IMR-90 (cell line): Measurements from ENCODE around the gene VAMP7. TPM values are rescaled to one million over a fixed set of nuclear protein-coding genes. Genes with fewer than 3 reads are reported as not detected.

Experiments used
- ATAC-seq: fragments of 200-7000 bp; cut with Tn5 transposase; 2 replicates; pipeline ENCODE4 v1.9.1; 2020; ENCODE audit warnings: low read depth, mild to moderate bottlenecking, moderate library complexity
- BruUV-seq: library from RNA; stranded (reverse); fragments of 400-500 nt; replicated peaks from 2 replicates; lab custom pipeline; 2021; lab: Mats Ljungman, UMichigan
- CTCF ChIA-PET: fragments of 300-600 bp; formaldehyde crosslinking; extraction: SDS; loops from one replicate; lab custom pipeline; 2021; ENCODE audit warnings: antibody characterized with exemption; lab: Yijun Ruan, JAX
- POLR2A ChIA-PET: fragments of 300-600 bp; sonication (Branson Sonifier 250); formaldehyde crosslinking; loops from one replicate; lab custom pipeline; 2022; ENCODE audit warnings: antibody characterized with exemption; ENCODE audit not compliant: unreplicated experiment; lab: Charles Lee
- DNase-seq: peaks from one replicate; pipeline ENCODE4 v3.0.0; 2013
- H2AFZ ChIP-seq: replicated peaks from 2 replicates; pipeline ENCODE3; 2013; ENCODE audit warnings: low read length, mild to moderate bottlenecking; ENCODE audit not compliant: poor library complexity
- H2AK5ac ChIP-seq: 2 replicates; pipeline ENCODE4 v1.6.1; 2013; ENCODE audit warnings: low read depth, low read length, inconsistent platforms
- H2AK9ac ChIP-seq: replicated peaks from 2 replicates; pipeline ENCODE3; 2013; ENCODE audit warnings: mild to moderate bottlenecking, low read depth, low read length, moderate library complexity; ENCODE audit not compliant: poor library complexity
- H2BK120ac ChIP-seq: 2 replicates; pipeline ENCODE4 v1.6.1; 2013; ENCODE audit warnings: low read depth, low read length, inconsistent platforms
- H2BK15ac ChIP-seq: 3 replicates; pipeline ENCODE4 v1.6.1; 2013; ENCODE audit warnings: low read depth, low read length, inconsistent platforms
- H2BK20ac ChIP-seq: 2 replicates; pipeline ENCODE4 v1.6.1; 2013; ENCODE audit warnings: low read depth, mild to moderate bottlenecking, inconsistent platforms, low read length, moderate library complexity
- H2BK5ac ChIP-seq: 2 replicates; pipeline ENCODE4 v1.6.1; 2013; ENCODE audit warnings: mild to moderate bottlenecking, low read depth, low read length, inconsistent platforms; ENCODE audit not compliant: poor library complexity, severe bottlenecking
- H3K14ac ChIP-seq: replicated peaks from 2 replicates; pipeline ENCODE4 v1.6.1; 2013; ENCODE audit warnings: low read depth, low read length, inconsistent platforms
- H3K18ac ChIP-seq: 2 replicates; pipeline ENCODE4 v1.6.1; 2013; ENCODE audit warnings: low read depth, low read length, control low read depth
- H3K23ac ChIP-seq: 2 replicates; pipeline ENCODE4 v1.6.1; 2013; ENCODE audit warnings: low read depth, low read length, inconsistent platforms
- H3K27ac ChIP-seq: 2 replicates; pipeline ENCODE4 v1.5.1; 2013; ENCODE audit warnings: mild to moderate bottlenecking, control low read depth, low read length; ENCODE audit not compliant: insufficient read depth
- H3K27me3 ChIP-seq: 2 replicates; pipeline ENCODE4 v1.6.1; 2013; ENCODE audit warnings: low read length; ENCODE audit not compliant: control insufficient read depth, insufficient read depth
- H3K36me3 ChIP-seq: 2 replicates; pipeline ENCODE4 v1.6.1; 2013; ENCODE audit warnings: low read length, mixed read lengths; ENCODE audit not compliant: control insufficient read depth, insufficient read depth
- H3K4ac ChIP-seq: 2 replicates; pipeline ENCODE4 v1.6.1; 2013; ENCODE audit warnings: low read depth, low read length, inconsistent platforms
- H3K4me1 ChIP-seq: 2 replicates; pipeline ENCODE4 v1.6.1; 2013; ENCODE audit warnings: low read length, mixed read lengths; ENCODE audit not compliant: control insufficient read depth, insufficient read depth
- H3K4me2 ChIP-seq: 2 replicates; pipeline ENCODE4 v1.6.1; 2013; ENCODE audit warnings: low read depth, mild to moderate bottlenecking, control low read depth, low read length, moderate library complexity
- H3K4me3 ChIP-seq: 2 replicates; pipeline ENCODE4 v1.5.1; 2013; ENCODE audit warnings: low read depth, mild to moderate bottlenecking, control low read depth, low read length, moderate library complexity; ENCODE audit not compliant: insufficient read depth
- H3K56ac ChIP-seq: 2 replicates; pipeline ENCODE4 v1.6.1; 2013; ENCODE audit warnings: low read length, inconsistent platforms; ENCODE audit not compliant: insufficient read depth; ENCODE audit errors: extremely low read depth
- H3K79me1 ChIP-seq, 2 experiments: 2 replicates each; pipeline ENCODE4 v1.6.1; 2013; ENCODE audit warnings: low read length in 2 of 2, inconsistent platforms in 1 of 2, low read depth in 1 of 2
- H3K9ac ChIP-seq: 2 replicates; pipeline ENCODE4 v1.6.1; 2013; ENCODE audit warnings: low read depth, low read length, control low read depth
- H3K9me1 ChIP-seq: 2 replicates; pipeline ENCODE4 v1.6.1; 2013; ENCODE audit warnings: low read length, inconsistent platforms; ENCODE audit not compliant: insufficient read depth
- H3K9me3 ChIP-seq: 2 replicates; pipeline ENCODE4 v1.6.1; 2013; ENCODE audit warnings: low read length; ENCODE audit not compliant: control insufficient read depth, insufficient read depth
- H4K20me1 ChIP-seq: 2 replicates; pipeline ENCODE4 v1.6.1; 2013; ENCODE audit warnings: low read length, inconsistent platforms; ENCODE audit not compliant: insufficient read depth
- H4K5ac ChIP-seq: 2 replicates; pipeline ENCODE4 v1.6.1; 2013; ENCODE audit warnings: mild to moderate bottlenecking, low read depth, low read length, control low read depth
- H4K8ac ChIP-seq, 2 experiments: 2 replicates each; pipeline ENCODE4 v1.6.1; 2013; ENCODE audit warnings: low read depth in 2 of 2, low read length in 2 of 2, control low read depth in 1 of 2, inconsistent platforms in 1 of 2
- H4K91ac ChIP-seq: 2 replicates; pipeline ENCODE4 v1.6.1; 2013; ENCODE audit warnings: low read depth, low read length, inconsistent platforms; ENCODE audit not compliant: insufficient read depth
- CEBPB ChIP-seq: IDR thresholded peaks from 2 replicates; pipeline ENCODE4 v1.6.1; 2012; ENCODE audit warnings: low read depth, low read length, improper control_type of control experiment
- CHD1 ChIP-seq: IDR thresholded peaks from 2 replicates; pipeline ENCODE4 v1.6.1; 2012; ENCODE audit warnings: low read depth, low read length, improper control_type of control experiment
- CTCF ChIP-seq: conservative IDR thresholded peaks from 2 replicates; pipeline ENCODE4 v1.5.1; 2012; ENCODE audit warnings: mild to moderate bottlenecking, low read depth, low read length, improper control_type of control experiment
- FOS ChIP-seq: fragments of 150-350 bp; IDR thresholded peaks from 2 replicates; pipeline ENCODE4 v1.6.1; 2016; ENCODE audit warnings: low read depth, low read length
- MAZ ChIP-seq: IDR thresholded peaks from 2 replicates; pipeline ENCODE4 v1.6.1; 2012; ENCODE audit warnings: low read depth, mild to moderate bottlenecking, low read length, improper control_type of control experiment, moderate library complexity, borderline replicate concordance
- NFE2L2 ChIP-seq: fragments of 150-350 bp; IDR thresholded peaks from 2 replicates; pipeline ENCODE4 v1.6.1; 2016; ENCODE audit warnings: low read depth, mild to moderate bottlenecking, low read length
- RAD21 ChIP-seq: IDR thresholded peaks from 2 replicates; pipeline ENCODE4 v1.6.1; 2012; ENCODE audit warnings: low read length, improper control_type of control experiment
- RFX5 ChIP-seq: IDR thresholded peaks from 2 replicates; pipeline ENCODE4 v1.8.0; 2012; ENCODE audit warnings: low read depth, mild to moderate bottlenecking, low read length, moderate library complexity
- SMC3 ChIP-seq: fragments of 150-350 bp; IDR thresholded peaks from 2 replicates; pipeline ENCODE4 v1.6.1; 2016; ENCODE audit warnings: low read depth, mild to moderate bottlenecking, antibody characterized with exemption, low read length, moderate library complexity
- USF2 ChIP-seq: fragments of 150-350 bp; IDR thresholded peaks from 2 replicates; pipeline ENCODE4 v1.6.1; 2017; ENCODE audit warnings: mild to moderate bottlenecking, antibody characterized with exemption, low read length, low read depth
- dilution Hi-C: fragments of 300-500 bp; cut with HindIII; formaldehyde crosslinking; loops from one replicate; pipeline ENCODE4 v1.14.3; 2018; ENCODE audit warnings: low sequenced_read_pairs; ENCODE audit not compliant: unreplicated experiment
- in situ Hi-C: fragments of 300-500 bp; cut with MboI; formaldehyde crosslinking; loops from 3 replicates; pipeline ENCODE4 v1.14.3; 2019; ENCODE audit warnings: low sequenced_read_pairs, inconsistent platforms, mixed read lengths
- intact Hi-C: fragments of 100-400 bp; cut with micrococcal nuclease; formaldehyde crosslinking; loops from 2 replicates; pipeline ENCODE4 v1.10.0; 2022
- polyA plus RNA-seq, 3 experiments: library from polyadenylated mRNA; depleted of rRNA; stranded (reverse); fragments of >200 nt; gene quantifications; 2 replicates each; pipeline ENCODE4 v1.2.3, GENCODE V29; 2012; ENCODE audit warnings: low replicate concordance in 1 of 3
- total RNA-seq: library from RNA; depleted of rRNA; stranded (reverse); fragments of >200 nt; gene quantifications from 2 replicates; pipeline ENCODE4 v1.2.3, GENCODE V29; 2012

VAMP7 gene
- total and polyA plus RNA-seq, 2 of the 4 experiments (the other 2 are of a cell fraction): 21.7 to 39.1 TPM

DNA sequence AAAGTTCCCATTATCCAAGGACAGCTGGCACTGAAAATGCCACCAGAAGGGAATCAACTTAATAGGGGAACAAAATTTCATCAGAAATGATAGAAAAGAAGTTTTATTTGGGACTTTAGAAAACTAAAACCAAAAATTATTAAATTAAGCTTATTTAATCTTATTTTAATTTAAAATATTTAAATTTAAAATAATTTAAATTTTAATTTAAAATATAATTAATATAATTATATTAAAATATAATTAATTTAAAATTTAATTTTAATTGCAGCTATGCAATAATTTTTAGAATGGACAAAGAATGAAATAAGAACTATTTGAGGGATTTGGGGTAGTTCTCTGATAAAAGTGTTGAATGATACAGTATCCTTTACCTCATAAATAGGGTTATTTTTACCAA, 10.2 kb upstream of the VAMP7 start:
- H3K14ac ChIP-seq: no peak overlapping the region
- H2AK9ac ChIP-seq: no peak overlapping the region
- no peaks in the 10 kb centered on the region for H3K27me3 ChIP-seq
- no peak overlapping the region for H3K27ac ChIP-seq
- no peak overlapping the region for H2BK15ac ChIP-seq
- H3K36me3 ChIP-seq: no peaks in the 10 kb centered on the region
- POLR2A ChIA-PET: no interaction called here
- ATAC-seq: no peak
- no peak overlapping the region for H2AK5ac ChIP-seq
- no peak overlapping the region for H3K23ac ChIP-seq
- H3K9me3 ChIP-seq: peaks cover 2% of the 10 kb centered on the region; the same call in 1 of the 2 replicates
- BruUV-seq: no TSS peak
- H4K91ac ChIP-seq: no peak overlapping the region
- no peak overlapping the region for H3K18ac ChIP-seq
- no peak overlapping the region for H4K8ac ChIP-seq
- no peak overlapping the region for H2BK120ac ChIP-seq
- H4K5ac ChIP-seq: no peak overlapping the region
- no peak overlapping the region for H3K4me2 ChIP-seq
- no peak overlapping the region for H2BK20ac ChIP-seq
- in situ Hi-C loops: no loop called here
- dilution Hi-C loops: no loop called here
- intact Hi-C loops: no loop called here
- H3K9me1 ChIP-seq: no peaks in the 10 kb centered on the region
- no peak overlapping the region for H3K4me3 ChIP-seq
- CTCF ChIA-PET: no interaction called here
- no peaks in the 10 kb centered on the region for H3K4me1 ChIP-seq
- no peak for TF ChIP-seq RFX5
- TF ChIP-seq CTCF: no peak
- TF ChIP-seq NFE2L2: no peak
- no peak for TF ChIP-seq SMC3
- no peak for TF ChIP-seq FOS
- no peak for TF ChIP-seq CHD1
- TF ChIP-seq MAZ: no peak
- TF ChIP-seq USF2: no peak
- no peak for TF ChIP-seq RAD21
- no peak for TF ChIP-seq CEBPB
- no peak for DNase-seq
- H3K9ac ChIP-seq: no peak overlapping the region
- H3K56ac ChIP-seq: no peak overlapping the region
- H3K4ac ChIP-seq: no peak overlapping the region
- H2BK5ac ChIP-seq: no peak overlapping the region
- H2AFZ ChIP-seq: no peak overlapping the region
- H4K20me1 ChIP-seq: no peaks in the 10 kb centered on the region
- no peaks in the 10 kb centered on the region for H3K79me1 ChIP-seq
